ENCODE data around the gene CSNK2A1. TPM values are rescaled to one million over a fixed set of nuclear protein-coding genes. Genes with fewer than 3 reads are reported as not detected.
A peak's percentile ranks its signal among the peaks of the same experiment; 100 is the strongest.

CSNK2A1 gene
- total RNA-seq, 6 donors from 2014 or later = 54.4 to 111 (median 79.8) TPM

- Histone ChIP-seq H3K4me1 (peaks cover 20 to 24% (median 22%) of the 10 kb centered on the region in 4 donors), H3K36me3 (no peaks in the 10 kb centered on the region), H3K27ac (no peak overlapping the region), H3K27me3 (no peaks in the 10 kb centered on the region), H3K9me3 (no peaks in the 10 kb centered on the region), H3K4me3 (no peak overlapping the region)
- DNase-seq (no peak), ATAC-seq (ENCODE audit: low FRiP score in 2 of 2) (no peak)
- WGBS, 2 donors = 88 to 96% methylated on average over 3 of the region's 3 CpGs
- no peak for TF ChIP-seq POLR2A (IDR thresholded peaks at IDR 0.05)
- TF ChIP-seq POLR2AphosphoS5 (IDR thresholded peaks at IDR 0.05) = no peak
- TF ChIP-seq EP300 (IDR thresholded peaks at IDR 0.05) = no peak
- TF ChIP-seq, protein P1, sequence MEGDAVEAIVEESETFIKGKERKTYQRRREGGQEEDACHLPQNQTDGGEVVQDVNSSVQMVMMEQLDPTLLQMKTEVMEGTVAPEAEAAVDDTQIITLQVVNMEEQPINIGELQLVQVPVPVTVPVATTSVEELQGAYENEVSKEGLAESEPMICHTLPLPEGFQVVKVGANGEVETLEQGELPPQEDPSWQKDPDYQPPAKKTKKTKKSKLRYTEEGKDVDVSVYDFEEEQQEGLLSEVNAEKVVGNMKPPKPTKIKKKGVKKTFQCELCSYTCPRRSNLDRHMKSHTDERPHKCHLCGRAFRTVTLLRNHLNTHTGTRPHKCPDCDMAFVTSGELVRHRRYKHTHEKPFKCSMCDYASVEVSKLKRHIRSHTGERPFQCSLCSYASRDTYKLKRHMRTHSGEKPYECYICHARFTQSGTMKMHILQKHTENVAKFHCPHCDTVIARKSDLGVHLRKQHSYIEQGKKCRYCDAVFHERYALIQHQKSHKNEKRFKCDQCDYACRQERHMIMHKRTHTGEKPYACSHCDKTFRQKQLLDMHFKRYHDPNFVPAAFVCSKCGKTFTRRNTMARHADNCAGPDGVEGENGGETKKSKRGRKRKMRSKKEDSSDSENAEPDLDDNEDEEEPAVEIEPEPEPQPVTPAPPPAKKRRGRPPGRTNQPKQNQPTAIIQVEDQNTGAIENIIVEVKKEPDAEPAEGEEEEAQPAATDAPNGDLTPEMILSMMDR (IDR thresholded peaks at IDR 0.05) = no peak
These were observed 2.8 kb upstream of the CSNK2A1 start for GRCh38 chr20:546353-546752.

GRCh38 chr20:544153-544725, 649 bp upstream of the CSNK2A1 start:
- 57 to 64% methylated on average over 6 of the region's 6 CpGs for WGBS, 2 donors
- no peak for ATAC-seq (ENCODE audit: low FRiP score in 2 of 2)
- Histone ChIP-seq H3K4me3 (peak overlapping the region in 3 of 4 donors; percentile 86 to 95 (median 86)), H3K4me1 (peaks cover 34 to 43% (median 38%) of the 10 kb centered on the region in 4 donors), H3K36me3 (no peaks in the 10 kb centered on the region), H3K27ac (peak overlapping the region; percentile 79 to 96 (median 90)), H3K9me3 (no peaks in the 10 kb centered on the region), H3K27me3 (no peaks in the 10 kb centered on the region)
- DNase-seq = no peak
- TF ChIP-seq POLR2A (IDR thresholded peaks at IDR 0.05) (no peak), POLR2AphosphoS5 (IDR thresholded peaks at IDR 0.05) (no peak), EP300 (IDR thresholded peaks at IDR 0.05) (no peak)
- TF ChIP-seq, protein P1 (IDR thresholded peaks at IDR 0.05) = no peak

DNA sequence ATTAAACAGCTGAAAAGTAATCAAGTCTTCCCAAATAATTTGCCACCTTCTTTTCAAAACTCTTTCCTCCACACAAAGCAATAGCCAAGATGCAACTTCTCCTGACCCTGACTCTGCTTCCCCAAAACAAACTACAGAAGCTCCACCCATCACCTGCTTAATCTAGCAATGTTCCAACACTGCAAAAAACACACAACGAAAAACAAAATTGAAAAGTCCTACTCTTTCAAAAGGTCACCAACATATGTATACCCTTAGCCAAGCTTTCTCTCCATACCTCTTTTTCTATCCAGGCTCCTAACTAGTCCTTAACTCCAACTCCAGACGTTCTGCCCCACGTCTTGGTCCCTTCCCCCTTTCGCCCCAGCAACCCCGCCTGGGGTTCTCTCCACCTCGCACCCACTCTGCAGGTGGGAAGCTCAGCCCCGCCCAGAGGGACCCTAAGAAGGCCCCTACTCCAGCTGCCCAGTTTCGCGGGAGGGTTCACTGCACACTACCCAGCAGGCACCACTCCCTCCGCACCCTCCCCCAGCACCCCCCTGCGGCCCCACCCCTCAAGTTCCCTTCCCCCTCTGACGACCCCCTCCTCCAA, 717 bp downstream of the CSNK2A1 start:
- DNase-seq (peak in 1 of 2 donors; percentile 29), ATAC-seq (ENCODE audit: low FRiP score in 2 of 2) (peak in 1 of 2 donors; percentile 5)
- WGBS, 2 donors = 1% methylated on average over 10 to 12 of the region's 12 CpGs
- Histone ChIP-seq H3K27me3 (no peaks in the 10 kb centered on the region), H3K9me3 (no peaks in the 10 kb centered on the region), H3K4me3 (peak overlapping the region; percentile 86 to 100 (median 90)), H3K27ac (peak overlapping the region; percentile 79 to 96 (median 90)), H3K36me3 (no peaks in the 10 kb centered on the region), H3K4me1 (peaks cover 34 to 43% (median 40%) of the 10 kb centered on the region in 4 donors)
- no peak for TF ChIP-seq EP300 (IDR thresholded peaks at IDR 0.05)
- TF ChIP-seq POLR2A (IDR thresholded peaks at IDR 0.05) = no peak
- TF ChIP-seq POLR2AphosphoS5 (IDR thresholded peaks at IDR 0.05) = no peak
- TF ChIP-seq, protein P1 (IDR thresholded peaks at IDR 0.05) = no peak

- H3K27me3 ChIP-seq = no peaks in the 10 kb centered on the region
- TF ChIP-seq EP300 (IDR thresholded peaks at IDR 0.05) = no peak
- TF ChIP-seq POLR2A (IDR thresholded peaks at IDR 0.05) = no peak
- TF ChIP-seq, protein P1 (IDR thresholded peaks at IDR 0.05) = no peak
- no peak for TF ChIP-seq POLR2AphosphoS5 (IDR thresholded peaks at IDR 0.05)
- H3K4me3 ChIP-seq = no peak overlapping the region
- H3K36me3 ChIP-seq = no peaks in the 10 kb centered on the region
- peaks cover 45 to 60% (median 54%) of the 10 kb centered on the region in 4 donors for H3K4me1 ChIP-seq
- ATAC-seq (ENCODE audit: low FRiP score in 2 of 2) (no peak), DNase-seq (no peak)
- H3K9me3 ChIP-seq = no peaks in the 10 kb centered on the region
- H3K27ac ChIP-seq = no peak overlapping the region
- WGBS, 2 donors = 94 to 95% methylated on average over 3 of the region's 3 CpGs
These were observed 3.0 kb downstream of the CSNK2A1 start for GRCh38 chr20:540391-541201.
